GM23248 (cell line): ENCODE results near the gene BACE1-AS. TPM values are rescaled to one million over a fixed set of nuclear protein-coding genes. Genes with fewer than 3 reads are reported as not detected.
"Not testable (repeated sequence)": the region's sequence is repeated elsewhere in the genome, so short reads cannot be mapped to it uniquely, and the experiment has no call there.

Source experiments
- DNase-seq: peaks from one replicate; pipeline ENCODE4 v3.0.0-alpha.2; 2015
- H2AFZ ChIP-seq: fragments of 200-600 bp; sonication (generic); 2 replicates; pipeline ENCODE4 v1.6.1; 2016; ENCODE audit warnings: antibody characterized with exemption
- H3F3A ChIP-seq: fragments of 200-600 bp; sonication (generic); 2 replicates; pipeline ENCODE4 v1.6.1; 2016; ENCODE audit warnings: mild to moderate bottlenecking, antibody characterized with exemption, mixed run types; ENCODE audit not compliant: insufficient read depth
- H3K27ac ChIP-seq: fragments of 200-600 bp; sonication (generic); 2 replicates; pipeline ENCODE4 v1.5.1; 2016; ENCODE audit warnings: mild to moderate bottlenecking
- H3K27me3 ChIP-seq: fragments of 200-600 bp; sonication (generic); replicated peaks from 2 replicates; pipeline ENCODE4 v1.6.1; 2016; ENCODE audit warnings: mild to moderate bottlenecking; ENCODE audit not compliant: insufficient read depth
- H3K36me3 ChIP-seq: fragments of 200-600 bp; sonication (generic); 2 replicates; pipeline ENCODE4 v1.6.1; 2016; ENCODE audit warnings: low read depth, mild to moderate bottlenecking
- H3K4me1 ChIP-seq: fragments of 200-600 bp; sonication (generic); 2 replicates; pipeline ENCODE4 v1.6.1; 2016; ENCODE audit warnings: mild to moderate bottlenecking; ENCODE audit not compliant: insufficient read depth
- H3K4me2 ChIP-seq: fragments of 200-600 bp; sonication (generic); one replicate; pipeline ENCODE4 v1.6.1; 2016; ENCODE audit warnings: mild to moderate bottlenecking; ENCODE audit not compliant: unreplicated experiment
- H3K4me3 ChIP-seq: fragments of 200-600 bp; sonication (generic); 2 replicates; pipeline ENCODE4 v1.5.1; 2016; ENCODE audit warnings: mild to moderate bottlenecking
- H3K79me2 ChIP-seq: fragments of 200-600 bp; sonication (generic); 2 replicates; pipeline ENCODE4 v1.6.1; 2016; ENCODE audit warnings: mild to moderate bottlenecking; ENCODE audit not compliant: insufficient read depth
- H3K9ac ChIP-seq: fragments of 200-600 bp; sonication (generic); 2 replicates; pipeline ENCODE4 v1.6.1; 2016; ENCODE audit warnings: mild to moderate bottlenecking
- H3K9me2 ChIP-seq: fragments of 200-600 bp; sonication (generic); 2 replicates; pipeline ENCODE4 v1.6.1; 2016; ENCODE audit warnings: mixed run types, mild to moderate bottlenecking, moderate library complexity; ENCODE audit not compliant: insufficient read depth
- H3K9me3 ChIP-seq: fragments of 200-600 bp; sonication (generic); one replicate; pipeline ENCODE4 v1.6.1; 2017; ENCODE audit warnings: low read depth
- H4K20me1 ChIP-seq: fragments of 200-600 bp; sonication (generic); 2 replicates; pipeline ENCODE4 v1.6.0; 2016; ENCODE audit not compliant: insufficient read depth
- EZH2 ChIP-seq: fragments of 200-600 bp; sonication (generic); IDR thresholded peaks from 2 replicates; pipeline ENCODE4 v1.6.1; 2018; ENCODE audit warnings: antibody characterized with exemption, mild to moderate bottlenecking; ENCODE audit not compliant: insufficient read depth, poor library complexity, severe bottlenecking
- EZH2phosphoT487 ChIP-seq: fragments of 200-600 bp; sonication (generic); IDR thresholded peaks from 2 replicates; pipeline ENCODE4 v1.6.1; 2018; ENCODE audit warnings: antibody characterized with exemption, moderate library complexity, mild to moderate bottlenecking, low read depth; ENCODE audit not compliant: insufficient read depth
- WGBS, 2 experiments: methylation state at CpG; one replicate each; pipeline ENCODE4 v1.1.6; 2015 to 2017; ENCODE audit warnings: low lambda C conversion rate in 2 of 2, low coverage in 1 of 2; ENCODE audit errors: missing lambda C conversion rate in 2 of 2; 5-methylcytosine and 5-hydroxymethylcytosine counted together
- in situ Hi-C: fragments of 300-500 bp; cut with MboI; formaldehyde crosslinking; loops from 2 replicates; pipeline ENCODE4 v1.15.0; 2020
- polyA plus RNA-seq: library from polyadenylated mRNA; unstranded; fragments of >200 nt; fragmentation: Nextera tagmentation; extraction: Ambion mirVana; gene quantifications from 2 replicates; pipeline ENCODE4 v1.2.1, GENCODE V29; 2016
- total RNA-seq: library from RNA; depleted of rRNA; stranded (reverse); fragments of >200 nt; shearing (Covaris generic); gene quantifications from 2 replicates; pipeline ENCODE4 v1.2.3, GENCODE V29; 2014

BACE1-AS gene
- total and polyA plus RNA-seq, 2 experiments from 2014 or later = 1.5 to 6.6 TPM

GRCh38 chr11:117315285-117316196 is 24.4 kb downstream of the BACE1-AS start:
- H3K4me2 ChIP-seq = peak overlapping the region; percentile 99
- H3K4me1 ChIP-seq = peaks cover 35% of the 10 kb centered on the region
- no peaks in the 10 kb centered on the region for H3K36me3 ChIP-seq
- H3K27ac ChIP-seq = no peak overlapping the region
- no peaks in the 10 kb centered on the region for H3K27me3 ChIP-seq
- TF ChIP-seq EZH2 (no peak), EZH2phosphoT487 (no peak)
- 2 to 3% methylated on average over 39 to 46 of the region's 62 CpGs for WGBS, 2 experiments
- peak overlapping the region; percentile 81 for H3K9ac ChIP-seq
- no peaks in the 10 kb centered on the region for H4K20me1 ChIP-seq
- H3K79me2 ChIP-seq = peaks cover 41% of the 10 kb centered on the region
- peaks cover 11% of the 10 kb centered on the region; the same call in 1 of the 2 replicates for H3F3A ChIP-seq
- H3K9me3 ChIP-seq = no peaks in the 10 kb centered on the region
- H3K9me2 ChIP-seq = no peaks in the 10 kb centered on the region
- peak overlapping the region; percentile 95 for H3K4me3 ChIP-seq
- in situ Hi-C loops = no loop called here
- DNase-seq = peak; percentile 51
- H2AFZ ChIP-seq = peak overlapping the region; percentile 99

GRCh38 chr11:117316197-117316961 is 25.2 kb downstream of the BACE1-AS start, which contains the start of gene BACE1:
BACE1 (minus strand) TSS chr11:117316256; CDS start chr11:117315795, 461 bp downstream.
- H3K4me1 ChIP-seq = peaks cover 35% of the 10 kb centered on the region
- no peaks in the 10 kb centered on the region for H3K27me3 ChIP-seq
- no peaks in the 10 kb centered on the region for H3K9me3 ChIP-seq
- no peaks in the 10 kb centered on the region for H3K36me3 ChIP-seq
- peak within 1 kb of the TSS; percentile 81 for H3K9ac ChIP-seq
- TF ChIP-seq EZH2phosphoT487 (no peak), EZH2 (no peak)
- in situ Hi-C loops = no loop called here
- H2AFZ ChIP-seq = peak within 1 kb of the TSS; percentile 99
- peak within 1 kb of the TSS; percentile 99 for H3K4me2 ChIP-seq
- 2 to 3% methylated on average over 29 of the region's 29 CpGs for WGBS, 2 experiments
- H3F3A ChIP-seq = peaks cover 11% of the 10 kb centered on the region; the same call in 1 of the 2 replicates
- no peaks in the 10 kb centered on the region for H4K20me1 ChIP-seq
- H3K27ac ChIP-seq = no peak within 1 kb of the TSS
- H3K9me2 ChIP-seq = no peaks in the 10 kb centered on the region
- peak; percentile 89 for DNase-seq
- peaks cover 41% of the 10 kb centered on the region for H3K79me2 ChIP-seq
- H3K4me3 ChIP-seq = peak within 1 kb of the TSS; percentile 95

DNA sequence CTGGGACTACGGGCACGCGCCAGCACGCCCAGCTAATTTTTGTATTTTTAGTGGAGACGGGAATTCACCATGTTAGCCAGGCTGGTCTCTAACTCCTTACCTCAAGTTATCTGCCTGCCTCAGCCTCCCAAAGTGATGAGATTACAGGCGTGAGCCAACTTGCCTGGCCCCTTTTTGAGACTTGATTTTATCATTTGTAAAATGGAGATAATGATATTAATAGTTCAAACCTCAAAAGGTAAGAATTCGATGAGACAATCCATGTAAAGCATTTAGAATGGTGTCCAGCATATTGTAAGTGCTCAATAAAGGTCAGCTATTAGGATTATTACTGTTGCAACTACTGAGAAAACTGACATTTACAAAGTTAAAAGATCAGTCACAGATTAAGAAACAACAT is 27.6 kb downstream of the BACE1-AS start:
- no peaks in the 10 kb centered on the region for H4K20me1 ChIP-seq
- no peak overlapping the region for H3K4me2 ChIP-seq

DNA sequence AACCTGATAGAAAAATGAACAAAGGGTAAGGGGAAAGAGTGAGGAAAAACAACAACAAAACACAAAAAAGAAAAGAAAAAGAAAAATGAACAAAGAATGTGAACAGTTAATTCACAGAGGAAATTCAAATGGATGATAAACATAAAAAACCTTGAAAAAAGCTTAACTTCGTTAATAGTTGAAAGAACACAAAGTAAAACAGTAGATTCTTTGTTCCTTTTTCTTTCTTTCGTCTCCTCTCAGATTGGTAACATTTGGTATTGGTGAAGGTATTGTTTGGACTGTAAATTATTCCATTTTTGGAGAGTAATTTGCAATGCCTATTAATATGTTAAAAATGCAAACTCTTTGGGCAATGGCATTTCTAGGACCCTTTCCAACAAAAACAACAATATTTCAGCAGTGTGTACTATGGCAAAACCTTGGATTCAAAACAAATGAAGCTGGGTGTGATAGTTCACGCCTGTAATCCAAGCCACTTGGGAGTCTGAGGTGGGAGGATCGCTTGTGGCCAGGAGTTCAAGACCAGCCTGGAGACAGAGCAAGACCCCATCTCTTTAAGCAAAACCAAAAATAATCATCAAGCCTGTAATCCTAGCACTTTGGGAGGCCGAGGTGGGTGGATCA is 28.2 kb downstream of the BACE1-AS start:
- Histone ChIP-seq H3K4me2 (no peak overlapping the region), H3K4me1 (peaks cover 26% of the 10 kb centered on the region), H2AFZ (no peak overlapping the region), H3K4me3 (no peak overlapping the region), H3K9ac (no peak overlapping the region), H3K9me2 (no peaks in the 10 kb centered on the region), H3F3A (peaks cover 11% of the 10 kb centered on the region; the same call in 1 of the 2 replicates), H3K79me2 (peaks cover 15% of the 10 kb centered on the region), H3K36me3 (no peaks in the 10 kb centered on the region), H3K9me3 (no peaks in the 10 kb centered on the region), H3K27ac (peak overlapping the region; percentile 45), H4K20me1 (no peaks in the 10 kb centered on the region), H3K27me3 (no peaks in the 10 kb centered on the region)
- WGBS, 2 experiments = 84 to 85% methylated on average over 5 of the region's 5 CpGs
- TF ChIP-seq EZH2phosphoT487 (no peak), EZH2 (no peak)
- in situ Hi-C loops = no loop called here
- DNase-seq = peak; percentile 59

More for the DNA sequence above, 27.6 kb downstream of the BACE1-AS start:
- H3K36me3 ChIP-seq = no peaks in the 10 kb centered on the region
- in situ Hi-C loops = no loop called here
- TF ChIP-seq EZH2 = no peak
- TF ChIP-seq EZH2phosphoT487 = no peak
- 93 to 97% methylated on average over 7 of the region's 7 CpGs for WGBS, 2 experiments
- no peaks in the 10 kb centered on the region for H3K9me2 ChIP-seq
- peaks cover 32% of the 10 kb centered on the region for H3K4me1 ChIP-seq
- no peak overlapping the region for H3K4me3 ChIP-seq
- H2AFZ ChIP-seq = no peak overlapping the region
- peaks cover 11% of the 10 kb centered on the region; the same call in 1 of the 2 replicates for H3F3A ChIP-seq
- DNase-seq = no peak
- no peaks in the 10 kb centered on the region for H3K9me3 ChIP-seq
- peaks cover 21% of the 10 kb centered on the region for H3K79me2 ChIP-seq
- H3K27me3 ChIP-seq = no peaks in the 10 kb centered on the region
- H3K27ac ChIP-seq = no peak overlapping the region
- no peak overlapping the region for H3K9ac ChIP-seq

GRCh38 chr11:117327255-117327566 is 36.1 kb downstream of the BACE1-AS start:
- H4K20me1 ChIP-seq, H3K9me2 ChIP-seq, H3K36me3 ChIP-seq, H3K9me3 ChIP-seq, in situ Hi-C loops, H3K27me3 ChIP-seq, DNase-seq: not testable (repeated sequence)
- H3K4me1 ChIP-seq = peaks cover 17% of the 10 kb centered on the region
- peak overlapping the region; percentile 93 for H3K27ac ChIP-seq
- peak overlapping the region; percentile 97 for H3K4me3 ChIP-seq
- H3K9ac ChIP-seq = peak overlapping the region; percentile 94
- H3K79me2 ChIP-seq = peaks cover 36% of the 10 kb centered on the region
- peaks cover 11% of the 10 kb centered on the region; the same call in 1 of the 2 replicates for H3F3A ChIP-seq
- WGBS, 2 experiments = 9 to 12% methylated on average over 5 of the region's 5 CpGs
- peak overlapping the region; percentile 90 for H3K4me2 ChIP-seq
- peak overlapping the region; percentile 85 for H2AFZ ChIP-seq
